Loucy (cell line): Measurements from ENCODE around the gene TNFSF9.

Experiments
- H2AFZ ChIP-seq: fragments of 200-600 bp; sonication (generic); 2 replicates; pipeline ENCODE4 v1.6.0; 2016; ENCODE audit warnings: antibody characterized with exemption, mild to moderate bottlenecking, low read length, moderate library complexity
- H3F3A ChIP-seq: fragments of 200-600 bp; 2 replicates; pipeline ENCODE4 v1.6.0; 2016; ENCODE audit warnings: antibody characterized with exemption, low read depth, mild to moderate bottlenecking
- H3K27me3 ChIP-seq: fragments of 200-600 bp; sonication (generic); 2 replicates; pipeline ENCODE4 v1.6.1; 2014; ENCODE audit warnings: low read length, mild to moderate bottlenecking; ENCODE audit not compliant: insufficient read depth, poor library complexity, severe bottlenecking
- H3K36me3 ChIP-seq: fragments of 200-600 bp; sonication (generic); 2 replicates; pipeline ENCODE4 v1.6.1; 2016; ENCODE audit warnings: low read length; ENCODE audit not compliant: insufficient read depth
- H3K4me1 ChIP-seq: fragments of 200-600 bp; sonication (generic); 2 replicates; pipeline ENCODE4 v1.5.1; 2014; ENCODE audit warnings: low read length, mild to moderate bottlenecking; ENCODE audit not compliant: insufficient read depth, poor library complexity, severe bottlenecking
- H3K4me2 ChIP-seq: fragments of 200-600 bp; sonication (generic); 2 replicates; pipeline ENCODE4 v1.6.0; 2014; ENCODE audit warnings: antibody characterized with exemption, low read length, low read depth, mild to moderate bottlenecking; ENCODE audit not compliant: poor library complexity, severe bottlenecking
- H3K4me3 ChIP-seq: fragments of 200-600 bp; sonication (generic); 2 replicates; pipeline ENCODE4 v1.5.1; 2014; ENCODE audit warnings: low read length, mild to moderate bottlenecking, mixed read lengths; ENCODE audit not compliant: poor library complexity, severe bottlenecking
- H3K79me2 ChIP-seq: fragments of 200-600 bp; sonication (generic); 2 replicates; pipeline ENCODE4 v1.6.1; 2014; ENCODE audit warnings: low read length; ENCODE audit not compliant: insufficient read depth
- H3K9ac ChIP-seq: fragments of 200-600 bp; sonication (generic); 2 replicates; pipeline ENCODE4 v1.6.0; 2014; ENCODE audit warnings: mild to moderate bottlenecking, low read depth, low read length, moderate library complexity; ENCODE audit not compliant: poor library complexity, severe bottlenecking
- H3K9me2 ChIP-seq: fragments of 200-600 bp; sonication (generic); replicated peaks from 2 replicates; pipeline ENCODE4 v1.6.1; 2016; ENCODE audit warnings: low read depth, low read length, mixed read lengths
- H3K9me3 ChIP-seq: fragments of 200-600 bp; sonication (generic); 2 replicates; pipeline ENCODE4 v1.6.1; 2014; ENCODE audit warnings: mild to moderate bottlenecking, antibody characterized with exemption, low read length, low read depth; ENCODE audit not compliant: insufficient read depth
- H4K20me1 ChIP-seq: fragments of 200-600 bp; sonication (generic); 2 replicates; pipeline ENCODE4 v1.6.0; 2014; ENCODE audit warnings: antibody characterized with exemption, low read length, mild to moderate bottlenecking; ENCODE audit not compliant: insufficient read depth, poor library complexity, severe bottlenecking
- CTCF ChIP-seq: fragments of 200-600 bp; sonication (generic); conservative IDR thresholded peaks from 2 replicates; pipeline ENCODE4 v1.5.1; 2014; ENCODE audit warnings: mild to moderate bottlenecking, antibody characterized with exemption, low read length
- EZH2phosphoT487 ChIP-seq: fragments of 200-600 bp; IDR thresholded peaks from 2 replicates; pipeline ENCODE4 v1.6.1; 2018; ENCODE audit warnings: antibody characterized with exemption, mild to moderate bottlenecking, moderate library complexity, borderline replicate concordance

Gene TNFSF9

GRCh38 chr19:6514089-6514488, 16.7 kb upstream of the TNFSF9 start:
- Histone ChIP-seq H2AFZ (no peak overlapping the region), H3K36me3 (no peaks in the 10 kb centered on the region), H3K9ac (no peak overlapping the region), H3K4me1 (peaks cover 17% of the 10 kb centered on the region), H3K79me2 (no peaks in the 10 kb centered on the region), H3K9me3 (no peaks in the 10 kb centered on the region), H3F3A (no peaks in the 10 kb centered on the region), H3K9me2 (no peaks in the 10 kb centered on the region), H3K4me3 (no peak overlapping the region), H3K27me3 (no peaks in the 10 kb centered on the region), H3K4me2 (no peak overlapping the region), H4K20me1 (no peaks in the 10 kb centered on the region)
- TF ChIP-seq EZH2phosphoT487 (no peak), CTCF (no peak)

GRCh38 chr19:6514926-6515544, 15.8 kb upstream of the TNFSF9 start:
- TF ChIP-seq EZH2phosphoT487 (no peak), CTCF (no peak)
- peaks cover 17% of the 10 kb centered on the region for H3K4me1 ChIP-seq
- no peaks in the 10 kb centered on the region for H3F3A ChIP-seq
- H3K36me3 ChIP-seq = no peaks in the 10 kb centered on the region
- no peaks in the 10 kb centered on the region for H3K27me3 ChIP-seq
- no peak overlapping the region for H3K4me3 ChIP-seq
- no peak overlapping the region for H3K4me2 ChIP-seq
- H4K20me1 ChIP-seq = no peaks in the 10 kb centered on the region
- no peaks in the 10 kb centered on the region for H3K9me2 ChIP-seq
- H3K79me2 ChIP-seq = no peaks in the 10 kb centered on the region
- no peak overlapping the region for H3K9ac ChIP-seq
- H2AFZ ChIP-seq = no peak overlapping the region
- H3K9me3 ChIP-seq = no peaks in the 10 kb centered on the region

DNA sequence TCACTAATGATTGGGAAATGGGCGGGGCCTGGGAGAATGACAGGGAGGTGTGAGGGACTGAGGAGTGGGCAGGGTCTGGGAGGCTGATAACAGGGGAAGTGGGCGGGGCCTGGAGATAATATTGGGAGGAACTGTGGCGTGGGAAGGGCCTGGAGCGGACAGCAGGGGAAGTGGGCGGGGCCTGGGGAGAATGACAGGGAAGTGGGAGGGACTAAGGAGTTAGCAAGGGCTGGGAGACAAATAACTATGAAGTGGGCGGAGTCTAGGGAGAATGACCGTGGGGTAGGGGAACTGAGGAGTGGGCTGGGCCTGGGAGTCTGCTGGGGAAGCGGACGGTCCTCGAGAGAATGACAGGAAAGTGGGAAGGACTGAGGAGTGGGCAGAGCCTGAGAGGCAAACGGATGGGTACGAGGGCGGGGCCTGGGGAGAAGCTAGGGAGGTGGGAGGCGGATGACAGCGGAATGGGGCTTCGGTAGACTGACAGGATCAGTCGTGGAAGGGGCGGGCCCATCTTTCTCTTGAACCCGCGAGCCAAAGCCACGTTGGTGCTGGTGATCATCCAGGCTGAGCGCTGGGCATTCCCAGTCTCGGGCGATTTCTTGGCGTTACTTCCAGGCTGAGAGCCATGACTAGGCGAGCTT, 14.7 kb upstream of the TNFSF9 start:
- Histone ChIP-seq H3K4me1 (peaks cover 17% of the 10 kb centered on the region), H3K36me3 (no peaks in the 10 kb centered on the region), H3K9ac (peak overlapping the region; percentile 91), H2AFZ (peak overlapping the region; percentile 98), H3K4me3 (peak overlapping the region; percentile 94), H3K4me2 (peak overlapping the region; percentile 96), H3K79me2 (no peaks in the 10 kb centered on the region), H3F3A (no peaks in the 10 kb centered on the region), H3K27me3 (no peaks in the 10 kb centered on the region), H3K9me3 (no peaks in the 10 kb centered on the region), H4K20me1 (no peaks in the 10 kb centered on the region), H3K9me2 (no peaks in the 10 kb centered on the region)
- no peak for TF ChIP-seq EZH2phosphoT487
- TF ChIP-seq CTCF = no peak
